GM12801 (cell line): ENCODE results near the gene KIF5B.

Source experiments
- TF ChIP-seq, protein P1 (sequence below): IDR thresholded peaks from one replicate; pipeline ENCODE4 v1.5.1; 2011; ENCODE audit warnings: control low read depth; ENCODE audit not compliant: insufficient read length; ENCODE audit errors: extremely low read depth

Gene KIF5B

DNA sequence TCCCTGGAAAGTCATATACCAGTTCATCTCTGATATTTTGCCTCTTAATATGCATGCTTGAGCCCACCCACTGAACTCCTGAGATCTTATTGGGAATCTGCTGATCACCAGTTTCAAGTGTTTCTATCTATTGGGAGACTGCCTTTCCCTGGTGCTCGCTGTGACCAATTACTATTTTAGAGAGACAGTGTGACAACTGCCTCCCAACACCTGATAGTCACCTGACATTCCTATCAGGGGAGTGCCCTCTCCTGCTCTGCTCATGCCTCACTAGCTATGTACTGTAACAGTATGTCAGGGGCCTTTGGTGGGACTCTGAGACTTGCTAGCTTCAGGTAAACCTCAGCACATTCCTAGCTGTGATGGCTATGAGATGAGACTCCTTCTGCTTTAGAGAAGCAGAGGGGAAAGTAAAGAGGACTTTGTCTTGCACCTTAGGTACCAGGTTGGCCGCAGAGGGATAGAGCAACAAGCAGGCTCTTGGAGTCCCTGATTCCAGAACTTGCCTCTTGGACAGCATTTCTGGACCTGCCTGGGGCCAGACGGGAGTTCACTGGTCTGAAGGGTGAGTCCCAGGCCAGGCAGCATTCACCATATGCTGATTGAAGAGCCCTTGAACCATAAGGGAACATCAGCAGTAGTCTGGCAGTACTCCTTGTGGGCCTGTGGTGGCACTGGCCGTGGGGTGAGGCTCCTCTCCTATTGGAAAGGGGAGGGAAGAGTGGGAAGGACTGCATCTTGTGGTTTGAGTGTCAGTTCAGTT, 93.2 kb downstream of the KIF5B start:
- TF ChIP-seq, protein P1, sequence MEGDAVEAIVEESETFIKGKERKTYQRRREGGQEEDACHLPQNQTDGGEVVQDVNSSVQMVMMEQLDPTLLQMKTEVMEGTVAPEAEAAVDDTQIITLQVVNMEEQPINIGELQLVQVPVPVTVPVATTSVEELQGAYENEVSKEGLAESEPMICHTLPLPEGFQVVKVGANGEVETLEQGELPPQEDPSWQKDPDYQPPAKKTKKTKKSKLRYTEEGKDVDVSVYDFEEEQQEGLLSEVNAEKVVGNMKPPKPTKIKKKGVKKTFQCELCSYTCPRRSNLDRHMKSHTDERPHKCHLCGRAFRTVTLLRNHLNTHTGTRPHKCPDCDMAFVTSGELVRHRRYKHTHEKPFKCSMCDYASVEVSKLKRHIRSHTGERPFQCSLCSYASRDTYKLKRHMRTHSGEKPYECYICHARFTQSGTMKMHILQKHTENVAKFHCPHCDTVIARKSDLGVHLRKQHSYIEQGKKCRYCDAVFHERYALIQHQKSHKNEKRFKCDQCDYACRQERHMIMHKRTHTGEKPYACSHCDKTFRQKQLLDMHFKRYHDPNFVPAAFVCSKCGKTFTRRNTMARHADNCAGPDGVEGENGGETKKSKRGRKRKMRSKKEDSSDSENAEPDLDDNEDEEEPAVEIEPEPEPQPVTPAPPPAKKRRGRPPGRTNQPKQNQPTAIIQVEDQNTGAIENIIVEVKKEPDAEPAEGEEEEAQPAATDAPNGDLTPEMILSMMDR = no peak

GRCh38 chr10:31961277-31962074, 94.7 kb downstream of the KIF5B start:
- TF ChIP-seq, protein P1 = no peak

DNA sequence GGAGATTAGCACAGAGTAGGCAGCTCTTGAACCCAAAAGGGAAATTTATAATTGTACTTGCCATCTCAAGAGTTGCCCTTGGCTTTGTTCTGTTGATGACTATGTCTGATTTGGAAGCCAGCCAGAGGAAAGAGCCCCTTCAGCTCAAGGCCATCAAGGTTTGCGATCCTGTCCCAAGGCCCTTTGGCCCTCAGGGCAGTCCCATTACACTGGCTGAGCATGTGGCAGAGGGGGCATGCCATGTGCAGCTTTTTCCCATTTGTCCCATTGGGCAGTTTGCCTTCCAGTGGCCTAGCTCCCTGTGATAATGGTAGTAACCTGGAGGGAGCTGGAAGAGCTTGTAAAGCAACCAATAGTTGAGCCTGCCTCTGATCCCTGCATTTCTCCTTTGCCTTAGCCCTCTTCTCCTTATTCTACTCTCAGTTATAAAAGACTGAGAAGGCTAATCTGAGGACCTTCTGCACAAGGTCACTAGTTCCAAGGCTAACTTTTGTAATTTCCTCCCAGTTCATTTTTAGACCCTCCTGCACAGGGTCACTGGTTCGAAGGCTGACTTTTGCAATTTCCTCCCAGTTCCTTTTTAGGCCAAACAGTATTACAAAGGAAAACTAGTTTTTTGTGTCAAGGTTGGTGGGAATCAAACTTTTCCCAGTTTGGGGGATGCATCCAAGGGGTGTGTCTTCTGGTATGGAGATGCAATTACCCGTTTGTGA, 96.6 kb downstream of the KIF5B start:
- TF ChIP-seq, protein P1 = no peak
